GM19043 (cell line): ENCODE data around the gene ABCC1.
"Not testable (repeated sequence)": the region's sequence is repeated elsewhere in the genome, so short reads cannot be mapped to it uniquely, and the experiment has no call there.

Source experiments
- ATAC-seq: cut with Tn5 transposase; IDR thresholded peaks from one replicate; pipeline ENCODE4 v1.9.1; 2021; ENCODE audit warnings: low read depth; ENCODE audit not compliant: unreplicated experiment

ABCC1 gene

DNA sequence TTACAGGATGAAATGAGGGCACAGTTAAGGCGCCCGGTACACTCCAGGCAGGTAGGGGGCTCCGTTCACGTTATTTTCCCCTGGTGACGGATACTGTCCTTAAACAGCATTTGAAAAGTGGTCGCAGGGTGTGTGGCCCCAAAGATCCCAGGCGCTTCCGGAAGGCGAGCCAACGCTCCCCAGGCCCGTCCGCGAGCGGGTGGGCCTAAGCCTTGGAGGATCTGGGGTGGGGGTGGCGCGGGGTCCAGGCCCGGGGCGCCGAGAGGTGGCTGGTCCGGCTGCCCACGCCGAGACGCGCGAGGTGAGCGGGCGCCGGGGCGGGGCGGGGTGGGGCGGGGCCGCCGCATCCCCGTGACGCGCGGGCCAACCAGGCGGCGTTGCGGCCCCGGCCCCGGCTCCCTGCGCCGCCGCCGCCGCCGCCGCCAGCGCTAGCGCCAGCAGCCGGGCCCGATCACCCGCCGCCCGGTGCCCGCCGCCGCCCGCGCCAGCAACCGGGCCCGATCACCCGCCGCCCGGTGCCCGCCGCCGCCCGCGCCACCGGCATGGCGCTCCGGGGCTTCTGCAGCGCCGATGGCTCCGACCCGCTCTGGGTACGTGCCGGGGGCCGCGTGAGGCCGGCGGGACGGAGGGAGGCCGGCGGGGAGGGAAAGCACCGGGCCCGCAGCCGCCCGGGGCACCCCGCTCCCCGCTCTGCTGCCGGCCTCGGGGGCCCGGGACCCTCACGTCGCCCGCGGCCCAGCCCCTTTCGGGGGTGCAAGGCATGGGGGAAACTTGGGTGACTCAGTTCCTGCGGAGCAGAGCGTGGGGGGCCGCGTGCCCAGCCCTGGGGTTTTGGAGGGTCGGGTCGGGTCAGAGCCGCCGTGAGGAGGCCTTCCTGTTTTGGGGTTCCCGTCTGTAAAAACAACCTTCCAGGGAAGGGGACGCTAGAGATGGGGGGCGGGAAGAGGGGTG, at the start of gene ABCC1:
TSS of gene ABCC1 (plus strand) at position 407 of the 951 bp plus-strand sequence. CDS start at position 543, 136 bp downstream.
- no peak for ATAC-seq

DNA sequence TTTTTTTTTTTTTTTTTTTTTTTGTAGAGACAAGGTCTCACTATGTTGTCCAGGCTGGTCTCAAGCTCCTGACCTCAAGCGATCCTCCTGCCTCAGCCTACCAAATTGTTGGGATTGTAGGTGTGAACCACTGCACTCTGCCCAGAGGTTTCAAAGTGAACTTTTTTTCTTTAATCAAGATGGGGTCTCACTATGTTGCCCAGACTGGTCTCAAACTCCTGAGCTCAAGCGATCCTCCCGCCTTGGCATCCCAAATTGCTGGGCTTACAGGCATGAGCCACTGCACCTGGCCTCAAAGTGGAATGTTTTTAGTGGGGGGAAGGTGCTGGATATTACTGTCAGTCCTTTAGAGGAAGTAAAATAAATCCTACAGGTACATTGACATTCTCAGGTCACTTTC, 49.1 kb upstream of the ABCC1 start:
- ATAC-seq, result no peak

DNA sequence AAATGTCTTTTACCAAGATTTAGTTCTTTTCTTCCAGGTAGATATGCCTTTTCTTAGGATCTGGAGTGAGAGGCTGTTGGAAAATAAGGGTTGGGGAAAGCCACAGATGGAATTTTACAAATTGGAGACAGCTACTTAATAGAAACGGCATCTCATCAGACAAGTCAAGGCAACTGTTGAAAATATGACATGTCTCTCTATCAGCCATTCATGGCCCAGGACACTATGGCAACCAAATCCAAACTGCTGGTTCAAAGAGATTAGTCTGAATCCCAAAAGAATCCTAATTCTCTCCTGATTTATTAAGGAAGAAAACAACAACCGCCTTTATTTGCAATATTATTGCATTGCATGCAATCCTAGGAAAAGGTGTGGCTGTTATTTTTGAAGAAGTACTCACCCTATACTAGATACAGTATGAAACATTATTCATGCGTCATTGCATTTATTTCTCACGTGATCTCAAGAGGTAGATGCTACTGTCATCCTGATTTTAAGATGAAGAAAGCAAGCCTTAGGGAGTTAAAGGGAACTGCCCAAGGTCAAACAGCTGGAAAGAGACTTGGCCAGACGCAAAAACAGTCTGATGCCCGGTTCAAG, 48.4 kb upstream of the ABCC1 start:
- no peak for ATAC-seq

DNA sequence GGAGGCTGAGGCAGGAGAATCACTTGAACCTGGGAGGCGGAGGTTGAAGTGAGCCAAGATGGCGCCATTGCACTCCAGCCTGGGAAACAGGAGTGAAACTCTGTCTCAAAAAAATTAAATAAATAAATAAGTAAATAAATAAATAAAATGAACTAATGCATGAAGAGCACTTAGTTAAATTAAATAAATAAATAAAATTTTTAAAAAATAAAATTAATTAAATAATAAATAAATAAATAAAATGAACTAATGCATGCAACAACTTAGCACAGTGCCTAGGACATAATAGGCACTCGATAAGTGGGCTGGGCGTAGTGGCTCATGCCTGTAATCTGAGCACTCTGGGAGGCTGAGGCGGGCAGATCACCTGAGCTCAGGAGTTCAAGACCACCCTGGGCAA, 45.5 kb upstream of the ABCC1 start:
- ATAC-seq, result no peak

DNA sequence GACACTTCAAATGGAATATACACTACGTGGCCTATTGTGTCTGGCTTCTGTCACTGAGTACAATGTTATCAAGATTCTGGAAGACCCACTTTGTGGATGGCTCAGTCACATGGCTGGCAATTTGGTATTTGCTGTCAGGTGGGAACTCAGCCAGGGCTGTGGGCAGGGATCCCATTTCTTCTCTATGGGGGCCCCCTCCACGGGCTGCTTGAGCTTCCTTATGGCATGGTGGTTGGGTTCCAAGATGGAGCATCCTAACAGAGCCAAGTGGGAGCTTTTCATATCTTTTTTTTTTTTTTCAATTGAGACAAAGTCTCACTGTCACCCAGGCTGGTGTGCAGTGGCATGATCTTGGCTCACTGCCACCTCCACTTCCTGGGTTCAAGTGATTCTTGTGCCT, 43.0 kb upstream of the ABCC1 start:
- ATAC-seq, result no peak

DNA sequence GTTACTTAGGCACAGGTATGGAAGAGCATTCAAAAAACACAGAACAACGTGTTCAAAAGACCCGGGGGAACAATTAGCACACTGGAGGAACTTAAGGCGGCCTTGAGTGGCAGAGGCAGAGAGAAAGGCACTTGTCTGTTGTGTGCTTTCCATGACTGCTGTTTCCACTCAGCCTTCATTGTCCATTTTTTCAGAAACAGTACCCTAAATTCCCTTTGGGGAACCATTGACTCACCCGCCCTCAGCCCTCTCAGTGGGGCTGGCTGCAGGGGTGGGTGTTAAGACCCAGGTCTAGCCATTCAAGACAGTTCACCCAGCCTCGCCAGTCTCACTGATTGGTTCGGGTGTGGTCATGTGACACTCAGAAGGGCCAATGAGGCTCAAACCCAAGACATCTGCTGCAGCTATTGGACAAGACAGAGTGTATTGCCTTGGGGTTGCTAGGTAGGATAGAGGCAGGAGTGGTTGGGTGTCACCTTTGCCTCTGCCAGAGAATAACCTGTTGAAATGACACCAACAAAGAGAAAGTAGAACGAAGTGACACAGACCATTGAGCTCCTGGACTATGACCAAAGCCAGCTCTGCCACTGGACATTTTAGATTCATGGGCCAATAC, 41.4 kb upstream of the ABCC1 start:
- ATAC-seq, result peak; percentile 96

DNA sequence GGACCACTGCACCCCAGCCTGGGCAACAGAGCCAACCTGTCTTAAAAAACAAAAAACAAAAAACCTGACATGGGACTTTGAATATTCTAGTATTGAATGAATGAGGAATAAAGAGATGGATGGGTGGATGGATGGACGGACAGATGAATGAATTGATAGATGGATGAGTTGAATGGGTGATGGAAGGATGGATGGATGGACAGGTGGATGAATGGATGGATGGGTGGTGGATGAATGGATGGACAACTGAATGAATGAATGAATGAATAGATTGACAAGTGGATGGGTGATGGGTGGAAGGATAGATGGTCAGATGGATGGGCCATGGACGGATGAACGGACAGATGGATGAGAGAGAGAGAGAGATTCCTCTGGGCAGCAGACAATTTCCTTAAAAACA, 38.2 kb upstream of the ABCC1 start:
- no peak for ATAC-seq

DNA sequence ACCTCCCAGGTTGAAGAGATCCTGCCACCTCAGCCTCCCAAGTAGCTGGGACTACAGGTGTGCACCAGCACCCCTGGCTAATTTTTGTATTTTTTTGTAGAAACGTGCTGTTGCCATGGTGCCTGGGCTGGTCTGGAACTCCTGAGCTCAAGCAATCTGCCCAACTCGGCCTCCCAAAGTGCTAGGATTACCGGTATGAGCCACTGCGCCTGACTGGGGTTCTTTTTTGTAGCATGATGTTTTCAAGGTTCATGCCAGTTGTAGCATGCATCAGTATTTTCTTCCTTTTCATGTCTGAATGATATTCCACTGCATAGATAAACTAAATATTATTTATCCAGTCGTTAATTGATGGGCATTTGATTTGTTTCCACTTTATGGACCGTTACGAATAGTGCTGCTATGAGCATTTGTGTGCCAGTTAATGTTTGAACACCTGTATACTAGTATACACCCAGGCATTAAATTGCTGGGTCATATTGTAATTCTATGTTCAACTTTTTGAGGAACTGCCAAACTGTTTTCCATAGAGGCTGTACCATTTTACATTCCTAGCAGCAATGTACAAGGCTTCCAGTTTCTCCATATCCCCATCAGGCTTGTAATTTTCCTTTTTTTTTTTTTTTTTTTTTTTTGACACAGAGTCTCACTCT, 36.2 kb upstream of the ABCC1 start:
- no peak for ATAC-seq

DNA sequence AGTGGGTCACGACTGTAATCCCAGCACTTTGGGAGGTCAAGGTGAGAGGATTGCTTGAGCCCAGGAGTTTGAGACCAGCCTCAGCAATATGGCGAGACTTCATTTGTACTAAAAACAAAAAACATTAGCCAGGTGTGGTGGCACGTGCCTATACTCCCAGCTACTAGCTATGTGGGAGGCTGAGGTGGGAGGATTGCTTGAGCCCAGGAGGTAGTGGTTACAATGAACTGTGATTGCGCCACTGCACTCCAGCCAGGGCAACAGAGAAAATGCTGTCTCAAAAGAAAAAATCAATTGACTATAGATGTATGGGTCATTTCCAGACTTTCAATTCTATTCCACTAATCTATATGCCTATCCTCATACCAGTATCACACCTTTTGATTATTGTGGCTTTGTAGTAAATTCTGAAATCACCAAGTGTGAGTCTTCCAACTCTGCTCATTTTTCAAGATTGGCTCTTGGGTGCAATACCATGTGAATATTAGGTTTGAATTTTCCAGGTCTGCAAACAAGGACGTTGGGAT, 33.8 kb upstream of the ABCC1 start:
- no peak for ATAC-seq

DNA sequence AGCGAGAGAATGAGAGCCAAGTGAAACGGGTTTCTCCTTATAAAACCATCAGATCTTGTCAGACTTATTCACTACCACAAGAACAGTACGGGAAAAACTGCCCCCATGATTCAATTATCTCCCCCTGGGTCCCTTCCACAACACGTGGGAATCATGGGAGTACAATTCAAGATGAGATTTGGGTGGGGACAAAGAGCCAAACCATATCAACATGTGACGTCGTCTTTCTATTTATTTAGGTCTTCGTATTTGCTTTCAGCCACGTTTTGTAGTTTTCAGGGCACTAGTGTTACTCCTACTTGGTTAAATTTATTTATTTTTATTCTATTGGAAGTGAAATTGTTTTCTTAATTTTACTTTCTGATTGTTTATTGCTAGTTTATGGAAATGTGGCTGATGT, 33.1 kb upstream of the ABCC1 start:
- ATAC-seq, result no peak

DNA sequence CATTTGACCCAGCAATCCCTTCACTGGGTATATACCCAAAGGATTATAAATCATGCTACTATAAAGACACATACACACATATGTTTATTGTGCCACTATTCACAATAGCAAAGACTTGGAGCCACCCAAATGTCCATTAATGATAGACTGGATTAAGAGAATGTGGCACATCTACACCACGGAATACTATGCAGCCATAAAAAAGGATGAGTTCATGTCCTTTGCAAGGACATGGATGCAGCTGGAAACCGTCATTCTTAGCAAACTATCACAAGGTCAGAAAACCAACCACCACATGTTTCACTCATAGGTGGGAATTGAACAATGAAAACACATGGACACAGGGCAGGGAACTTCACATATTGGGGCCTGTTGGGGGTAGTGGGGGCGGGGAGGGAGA, 31.1 kb upstream of the ABCC1 start:
- not testable (repeated sequence) for ATAC-seq

DNA sequence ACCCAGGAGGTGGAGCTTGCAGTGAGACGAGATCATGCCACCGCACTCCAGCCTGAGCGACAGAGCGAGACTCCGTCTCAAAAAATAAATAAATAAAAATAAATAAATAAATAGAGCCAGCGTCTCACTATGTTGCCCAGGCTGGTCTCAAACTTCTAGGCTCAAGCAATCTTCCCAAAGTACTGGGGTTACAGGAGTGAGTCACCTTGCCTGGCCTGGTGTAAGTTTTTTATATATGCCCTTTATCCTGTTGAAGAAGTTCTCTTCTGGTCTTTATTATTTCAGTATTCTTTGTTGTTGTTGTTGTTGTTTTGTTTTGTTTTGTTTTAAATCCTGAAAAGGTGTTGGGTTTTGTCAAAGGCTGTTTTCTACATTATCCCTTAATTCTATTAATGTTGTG, 30.1 kb upstream of the ABCC1 start:
- ATAC-seq, result no peak

DNA sequence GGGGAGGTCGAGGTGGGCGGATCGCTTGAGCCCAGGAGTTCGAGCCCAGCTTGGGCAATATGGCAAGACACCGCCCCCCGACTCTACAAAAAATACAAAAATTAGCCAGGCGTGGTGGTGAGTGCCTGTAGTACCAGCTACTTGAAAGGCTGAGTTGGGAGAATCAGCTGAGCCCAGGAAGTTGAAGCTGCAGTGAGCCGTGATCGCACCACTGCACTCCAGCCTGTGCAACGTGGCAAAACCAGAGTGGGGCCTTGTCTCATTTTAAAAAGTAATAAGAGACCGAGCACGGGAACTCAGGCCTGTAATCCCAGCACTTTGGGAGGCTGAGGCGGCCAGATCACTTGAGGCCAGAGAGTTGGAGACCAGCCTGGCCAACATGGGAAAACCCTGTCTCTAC, 24.4 kb upstream of the ABCC1 start:
- ATAC-seq, result no peak

DNA sequence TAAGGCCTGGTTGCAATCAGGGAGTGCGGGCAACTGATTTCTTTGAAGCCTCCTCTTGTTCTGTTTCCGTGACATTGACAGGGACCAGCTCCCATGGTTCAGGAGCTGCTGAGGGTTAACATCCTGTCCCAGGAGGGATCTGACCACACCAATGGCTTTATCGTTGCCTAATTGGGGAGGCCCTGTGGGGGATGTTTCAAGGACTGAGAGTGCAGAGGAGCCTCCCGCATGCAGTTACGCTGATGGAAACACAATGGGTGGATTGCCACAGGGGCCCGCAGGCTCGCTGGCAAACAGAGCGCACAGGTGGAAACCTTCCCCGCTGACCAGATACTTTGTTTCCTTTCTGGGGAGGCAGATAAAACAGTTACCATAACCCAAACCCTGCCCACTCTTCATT, 23.8 kb upstream of the ABCC1 start:
- no peak for ATAC-seq

DNA sequence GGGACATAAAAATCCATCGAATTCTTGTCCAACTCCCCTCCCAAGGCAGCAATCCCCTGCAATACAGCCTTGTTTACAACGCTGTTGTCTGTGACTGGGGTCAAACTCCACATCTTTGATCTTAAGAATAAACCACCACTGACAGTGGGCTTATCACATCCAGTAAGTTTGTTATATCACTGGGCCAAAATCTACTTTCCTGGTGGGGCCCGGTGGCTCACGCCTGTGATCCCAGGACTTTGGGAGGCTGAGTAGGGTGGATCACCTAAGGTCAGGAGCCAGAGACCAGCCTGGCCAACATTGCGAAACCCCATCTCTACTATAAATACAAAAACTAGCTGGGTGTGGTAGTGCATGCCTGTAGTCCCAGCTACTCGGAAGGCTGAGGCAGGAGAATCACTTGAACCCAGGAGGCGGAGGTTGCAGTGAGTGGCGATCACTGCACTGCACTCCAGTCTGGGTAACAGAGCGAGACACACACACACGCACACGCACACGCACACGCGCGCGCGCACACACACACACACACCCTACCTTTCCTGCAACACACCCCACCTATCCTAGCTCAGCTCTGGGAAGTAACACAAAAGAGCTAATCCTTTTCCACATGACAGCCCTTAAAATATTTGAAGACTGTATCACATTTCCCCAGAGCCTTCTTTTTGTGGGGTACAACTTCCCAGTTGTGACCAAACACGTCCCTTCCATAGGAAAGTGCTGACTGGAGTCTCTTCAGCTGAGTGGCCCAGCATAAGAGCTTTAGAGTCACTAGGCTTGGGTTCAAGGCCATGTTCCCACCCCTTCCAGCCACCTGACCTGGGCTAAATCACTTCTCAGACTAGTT, 20.9 kb upstream of the ABCC1 start:
- no peak for ATAC-seq

DNA sequence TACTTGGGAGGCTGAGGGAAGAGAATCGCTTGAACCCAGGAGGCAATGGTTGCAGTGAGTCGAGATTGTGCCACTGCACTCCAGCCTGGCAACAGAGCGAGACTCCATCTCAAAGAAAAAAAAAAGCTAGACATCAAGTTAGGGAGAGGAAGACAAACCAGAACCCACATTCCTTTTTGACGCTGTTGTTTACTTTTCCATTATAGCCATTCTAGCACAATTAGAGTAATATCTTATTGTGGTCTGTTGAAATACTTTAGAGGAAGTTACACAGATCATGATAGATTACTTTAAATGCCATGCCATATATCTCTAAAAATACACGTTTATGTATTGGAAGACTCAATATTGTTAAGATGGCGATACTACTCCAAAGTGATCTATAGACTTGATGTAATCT, 16.5 kb upstream of the ABCC1 start:
- no peak for ATAC-seq

DNA sequence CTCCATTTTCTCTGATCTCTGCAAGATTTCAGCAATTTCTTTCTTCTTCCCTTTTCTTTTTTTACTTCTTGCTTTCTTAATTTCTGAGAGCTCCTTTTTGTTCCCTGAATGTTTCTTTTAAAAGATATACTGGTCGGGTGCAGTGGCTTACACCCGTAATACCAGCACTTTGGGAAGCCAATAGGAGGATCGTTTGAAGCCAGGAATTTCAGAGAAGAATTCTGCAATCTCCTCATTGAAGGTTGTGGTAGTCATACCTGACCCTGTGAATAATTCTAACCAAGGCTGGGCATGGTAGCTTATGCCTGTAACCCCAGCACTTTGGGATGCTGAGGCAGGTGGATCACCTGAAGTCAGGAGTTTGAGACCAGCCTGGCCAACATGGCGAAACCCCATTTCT, 15.6 kb upstream of the ABCC1 start:
- ATAC-seq, result no peak

DNA sequence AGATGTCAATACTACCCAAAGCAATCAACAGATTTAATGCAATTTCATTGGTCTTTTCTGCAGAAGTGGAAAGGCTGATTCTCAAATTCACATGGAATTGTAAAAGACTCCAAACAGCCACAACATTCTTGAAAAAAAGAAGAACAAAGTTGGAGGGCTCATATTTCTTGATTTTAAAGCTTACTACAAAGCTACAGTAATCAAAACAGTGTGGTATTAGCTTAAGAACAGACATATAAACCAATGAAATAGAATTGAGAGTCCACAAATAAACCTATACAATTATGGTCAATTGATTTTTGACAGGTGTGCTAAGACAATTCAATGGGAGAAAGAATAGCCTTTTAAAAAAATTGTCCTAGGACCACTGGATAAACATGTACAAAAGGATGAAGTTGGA, 14.4 kb upstream of the ABCC1 start:
- no peak for ATAC-seq

DNA sequence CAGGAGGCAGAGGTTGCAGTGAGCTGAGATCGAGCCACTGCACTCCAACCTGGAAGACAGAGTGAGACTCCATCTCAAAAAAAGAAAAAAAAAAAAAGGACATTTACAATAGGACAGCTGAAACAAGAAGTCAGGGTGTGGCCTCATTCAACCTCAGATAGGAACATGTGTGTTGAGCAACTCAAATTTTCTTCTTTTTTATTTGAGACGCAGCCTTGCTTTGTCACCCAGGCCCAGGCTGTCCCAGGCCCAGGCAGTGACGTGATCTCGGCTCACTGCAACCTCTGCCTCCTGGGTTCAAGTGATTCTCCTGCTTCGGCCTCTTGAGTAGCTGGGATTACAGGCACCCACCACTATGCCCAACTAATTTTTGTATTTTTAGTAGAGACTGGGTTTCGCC, 12.6 kb upstream of the ABCC1 start:
- ATAC-seq, result not testable (repeated sequence)
